Calu3 (cell line): ENCODE results near the gene ZNF587. TPM values are rescaled to one million over a fixed set of nuclear protein-coding genes. Genes with fewer than 3 reads are reported as not detected.
A peak's percentile ranks its signal among the peaks of the same experiment; 100 is the strongest.

ENCODE experiments used
- BruUV-seq: library from RNA; stranded (reverse); fragments of 400-500 nt; replicated peaks from 2 replicates; lab custom pipeline; 2021; lab: Mats Ljungman, UMichigan
- CTCF ChIA-PET: fragments of 300-600 bp; sonication (Branson Sonifier 250); formaldehyde crosslinking; loops from one replicate; lab custom pipeline; 2022; ENCODE audit warnings: antibody characterized with exemption; lab: Charles Lee
- DNase-seq: peaks from one replicate; pipeline ENCODE4 v3.0.0; 2022
- H3K27ac Mint-ChIP-seq: one replicate; pipeline ENCODE4 v1.8.0; 2022; ENCODE audit warnings: mixed read lengths; ENCODE audit not compliant: unreplicated experiment
- H3K27me3 Mint-ChIP-seq: one replicate; pipeline ENCODE4 v1.8.0; 2022; ENCODE audit warnings: mixed read lengths; ENCODE audit not compliant: unreplicated experiment
- H3K36me3 Mint-ChIP-seq: one replicate; pipeline ENCODE4 v1.8.0; 2022; ENCODE audit warnings: mild to moderate bottlenecking, moderate library complexity, mixed read lengths; ENCODE audit not compliant: insufficient read depth, unreplicated experiment
- H3K4me1 Mint-ChIP-seq: one replicate; pipeline ENCODE4 v1.8.0; 2022; ENCODE audit warnings: mild to moderate bottlenecking, low read depth, mixed read lengths; ENCODE audit not compliant: unreplicated experiment
- H3K4me3 Mint-ChIP-seq: one replicate; pipeline ENCODE4 v1.8.0; 2022; ENCODE audit warnings: mild to moderate bottlenecking, low read depth, moderate library complexity, mixed read lengths; ENCODE audit not compliant: unreplicated experiment
- H3K9me3 Mint-ChIP-seq: one replicate; pipeline ENCODE4 v1.8.0; 2022; ENCODE audit warnings: low read depth, mixed read lengths; ENCODE audit not compliant: unreplicated experiment
- intact Hi-C: fragments of 100-400 bp; cut with micrococcal nuclease; formaldehyde crosslinking; loops from one replicate; pipeline ENCODE4 v1.10.0; 2022; ENCODE audit not compliant: unreplicated experiment
- total RNA-seq: library from RNA; stranded (reverse); gene quantifications from 2 replicates; pipeline ENCODE4 v1.2.3, GENCODE V29; 2022
- TF ChIP-seq, protein P1 (sequence below): fragments of 200-600 bp; IDR thresholded peaks from one replicate; pipeline ENCODE4 v1.8.0; 2022; ENCODE audit warnings: antibody characterized with exemption; ENCODE audit not compliant: unreplicated experiment

ZNF587 gene
- total RNA-seq, 1 experiment from 2014 or later, result 113 TPM

DNA sequence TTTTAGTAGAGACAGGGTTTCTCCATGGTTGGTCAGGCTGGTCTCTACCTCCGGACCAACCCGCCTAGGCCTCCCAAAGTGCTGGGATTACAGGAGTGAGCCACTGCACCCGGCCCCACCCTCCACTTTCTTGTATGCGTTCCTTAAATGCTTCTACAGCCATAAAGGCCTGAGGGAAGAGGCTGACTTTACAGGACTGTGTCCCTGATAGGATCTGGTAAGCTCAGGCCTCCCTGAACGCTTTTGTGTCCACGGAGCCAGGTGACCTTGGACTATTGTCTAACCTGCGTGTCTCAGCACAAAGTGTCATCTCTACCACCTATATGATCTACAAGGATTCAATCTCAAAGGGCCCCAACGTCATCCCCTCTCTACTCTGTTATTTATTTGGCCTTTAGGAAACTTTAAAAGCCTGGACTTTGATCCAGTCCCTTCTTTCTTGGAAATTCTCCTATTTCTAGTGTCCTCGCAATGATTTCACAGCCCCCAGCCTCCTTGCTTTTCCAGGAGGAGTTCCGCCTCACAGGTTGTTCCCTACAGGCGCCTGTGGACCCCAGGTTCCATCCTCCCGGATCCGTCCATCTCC lies 35.6 kb upstream of the ZNF587 start:
- TSS peak; percentile 23 for BruUV-seq
- H3K36me3 Mint-ChIP-seq, result peaks cover 68% of the 10 kb centered on the region
- CTCF ChIA-PET, result interaction anchor here (0.6 kb wide), 1 partner anchor 394 kb away, joined by 3 read pairs; no protein-coding TSS in a partner anchor
- no peaks in the 10 kb centered on the region for H3K27me3 Mint-ChIP-seq
- TF ChIP-seq, protein P1, sequence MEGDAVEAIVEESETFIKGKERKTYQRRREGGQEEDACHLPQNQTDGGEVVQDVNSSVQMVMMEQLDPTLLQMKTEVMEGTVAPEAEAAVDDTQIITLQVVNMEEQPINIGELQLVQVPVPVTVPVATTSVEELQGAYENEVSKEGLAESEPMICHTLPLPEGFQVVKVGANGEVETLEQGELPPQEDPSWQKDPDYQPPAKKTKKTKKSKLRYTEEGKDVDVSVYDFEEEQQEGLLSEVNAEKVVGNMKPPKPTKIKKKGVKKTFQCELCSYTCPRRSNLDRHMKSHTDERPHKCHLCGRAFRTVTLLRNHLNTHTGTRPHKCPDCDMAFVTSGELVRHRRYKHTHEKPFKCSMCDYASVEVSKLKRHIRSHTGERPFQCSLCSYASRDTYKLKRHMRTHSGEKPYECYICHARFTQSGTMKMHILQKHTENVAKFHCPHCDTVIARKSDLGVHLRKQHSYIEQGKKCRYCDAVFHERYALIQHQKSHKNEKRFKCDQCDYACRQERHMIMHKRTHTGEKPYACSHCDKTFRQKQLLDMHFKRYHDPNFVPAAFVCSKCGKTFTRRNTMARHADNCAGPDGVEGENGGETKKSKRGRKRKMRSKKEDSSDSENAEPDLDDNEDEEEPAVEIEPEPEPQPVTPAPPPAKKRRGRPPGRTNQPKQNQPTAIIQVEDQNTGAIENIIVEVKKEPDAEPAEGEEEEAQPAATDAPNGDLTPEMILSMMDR, result no peak
- intact Hi-C loops, result loop anchor here (2.0 to 10.0 kb wide), 3 partner anchors 38 to 341 kb away; partner anchors contain the start of gene ZNF551
- peak overlapping the region; percentile 98 for H3K27ac Mint-ChIP-seq
- peak overlapping the region; percentile 90 for H3K4me3 Mint-ChIP-seq
- no peaks in the 10 kb centered on the region for H3K9me3 Mint-ChIP-seq
- peaks cover 54% of the 10 kb centered on the region for H3K4me1 Mint-ChIP-seq
- DNase-seq, result no peak

DNA sequence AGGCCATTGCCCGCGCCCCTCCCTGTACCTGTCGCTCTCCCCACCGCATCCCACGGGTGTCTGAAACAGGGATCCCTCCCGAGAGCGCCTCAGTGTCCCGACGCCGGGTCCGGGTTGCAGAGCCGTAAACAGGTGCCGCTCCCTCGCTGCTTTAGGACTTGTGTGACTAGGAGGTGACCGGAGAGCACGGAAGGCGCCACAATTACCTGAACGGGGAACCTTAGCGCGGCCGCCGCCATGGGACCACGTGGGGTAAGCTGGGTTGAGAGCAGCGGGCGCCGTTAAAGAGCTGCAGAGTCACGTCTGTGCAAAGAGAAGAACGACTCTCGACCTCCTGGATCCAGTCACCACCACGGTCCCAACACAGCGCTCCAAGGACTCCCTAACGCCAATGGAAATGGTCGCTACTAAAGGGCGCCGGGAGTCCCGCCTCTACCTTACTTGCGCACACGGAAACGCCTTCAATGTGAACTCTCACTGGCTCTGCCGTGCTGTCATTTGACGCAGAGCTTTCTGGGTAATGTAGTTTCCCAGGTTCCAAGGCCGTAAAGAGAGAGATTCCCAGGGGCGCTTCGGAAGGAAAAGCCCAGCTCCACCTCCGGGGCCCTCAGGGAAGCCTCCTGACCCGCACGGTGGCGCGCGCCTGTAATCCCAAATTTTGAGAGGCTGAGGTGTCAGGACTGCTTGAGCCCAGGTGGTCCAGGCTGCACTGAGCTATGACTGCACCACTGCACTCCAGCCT lies 35.0 kb upstream of the ZNF587 start, which contains the start of gene ZNF552:
TSS of gene ZNF552 (minus strand) at position 409 of the 742 bp plus-strand sequence. CDS start at position 239, 170 bp downstream.
- DNase-seq, result peak; percentile 86
- TF ChIP-seq, protein P1, result no peak
- Mint-ChIP-seq H3K4me1 (peaks cover 50% of the 10 kb centered on the region), H3K36me3 (peaks cover 68% of the 10 kb centered on the region), H3K27ac (peak within 1 kb of the TSS; percentile 98), H3K4me3 (peak within 1 kb of the TSS; percentile 90), H3K9me3 (no peaks in the 10 kb centered on the region), H3K27me3 (no peaks in the 10 kb centered on the region)
- intact Hi-C loops, result loop anchor here (2.0 to 10.0 kb wide), 3 partner anchors 38 to 340 kb away; partner anchors contain the start of gene ZNF551
- BruUV-seq, result no TSS peak
- CTCF ChIA-PET, result interaction anchor here (0.6 to 1.2 kb wide), 4 partner anchors 35 to 151 kb away, joined by 3 to 6 read pairs (median 3); partner anchors contain the start of genes ZNF417, ZNF551 and ZNF587

DNA sequence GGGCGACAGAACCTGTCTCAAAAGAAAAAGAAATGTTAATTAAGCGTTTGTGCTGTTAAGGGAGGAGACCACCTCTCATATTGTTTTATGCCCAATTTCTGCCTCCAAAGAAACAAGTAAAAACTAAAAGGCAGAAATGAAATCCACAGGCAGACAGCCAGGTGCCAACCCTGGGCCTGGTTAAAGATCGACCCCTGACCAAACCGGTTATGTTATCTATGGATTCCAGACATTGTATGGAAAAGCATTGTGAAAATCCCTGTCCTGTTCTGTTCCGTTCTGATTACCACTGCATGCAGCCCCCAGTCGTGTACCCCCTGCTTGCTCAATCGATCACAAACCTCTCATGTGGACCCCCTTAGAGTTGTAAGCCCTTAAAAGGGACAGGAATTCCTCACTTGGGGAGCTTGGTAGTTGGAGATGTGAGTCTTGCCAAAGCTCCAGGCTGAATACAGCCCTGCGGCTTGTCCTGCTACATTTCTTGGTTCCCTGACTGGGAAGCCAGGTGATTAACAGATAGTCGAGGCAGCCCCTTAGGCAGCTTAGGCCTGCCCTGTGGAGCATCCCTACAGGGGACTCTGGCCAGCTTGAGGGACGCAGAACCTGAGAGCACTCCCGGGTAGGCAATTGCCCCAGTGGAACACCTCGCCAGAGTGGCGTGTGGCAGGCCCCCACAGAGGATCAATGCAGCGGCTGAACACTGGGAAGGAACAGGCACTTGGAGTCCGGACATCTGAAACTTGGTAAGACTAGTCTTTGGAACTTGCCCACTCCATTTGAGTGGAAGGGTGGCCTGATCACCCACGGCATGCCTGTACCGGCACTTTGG lies 34.2 kb upstream of the ZNF587 start:
- no peaks in the 10 kb centered on the region for H3K9me3 Mint-ChIP-seq
- CTCF ChIA-PET, result interaction anchor here (0.6 to 1.2 kb wide), 4 partner anchors 35 to 152 kb away, joined by 3 to 6 read pairs (median 3); partner anchors contain the start of genes ZNF417, ZNF551 and ZNF587
- H3K4me3 Mint-ChIP-seq, result peak overlapping the region; percentile 90
- TF ChIP-seq, protein P1, result no peak
- H3K36me3 Mint-ChIP-seq, result peaks cover 68% of the 10 kb centered on the region
- intact Hi-C loops, result loop anchor here (2.0 to 10.0 kb wide), 2 partner anchors 131 to 339 kb away; partner anchors contain the start of gene ZNF551
- BruUV-seq, result no TSS peak
- no peaks in the 10 kb centered on the region for H3K27me3 Mint-ChIP-seq
- peak; percentile 64 for DNase-seq
- peaks cover 46% of the 10 kb centered on the region for H3K4me1 Mint-ChIP-seq
- H3K27ac Mint-ChIP-seq, result peak overlapping the region; percentile 98
